Superior temporal gyrus (tissue), 1 donor: ENCODE results near the gene SLFN11.
"Not testable (repeated sequence)": the region's sequence is repeated elsewhere in the genome, so short reads cannot be mapped to it uniquely, and the experiment has no call there.

Experiments used
- DNase-seq: peaks from one replicate; pipeline ENCODE4 v3.0.0-alpha.2; 2016; ENCODE audit errors: extremely low spot score

SLFN11 gene, protein sequence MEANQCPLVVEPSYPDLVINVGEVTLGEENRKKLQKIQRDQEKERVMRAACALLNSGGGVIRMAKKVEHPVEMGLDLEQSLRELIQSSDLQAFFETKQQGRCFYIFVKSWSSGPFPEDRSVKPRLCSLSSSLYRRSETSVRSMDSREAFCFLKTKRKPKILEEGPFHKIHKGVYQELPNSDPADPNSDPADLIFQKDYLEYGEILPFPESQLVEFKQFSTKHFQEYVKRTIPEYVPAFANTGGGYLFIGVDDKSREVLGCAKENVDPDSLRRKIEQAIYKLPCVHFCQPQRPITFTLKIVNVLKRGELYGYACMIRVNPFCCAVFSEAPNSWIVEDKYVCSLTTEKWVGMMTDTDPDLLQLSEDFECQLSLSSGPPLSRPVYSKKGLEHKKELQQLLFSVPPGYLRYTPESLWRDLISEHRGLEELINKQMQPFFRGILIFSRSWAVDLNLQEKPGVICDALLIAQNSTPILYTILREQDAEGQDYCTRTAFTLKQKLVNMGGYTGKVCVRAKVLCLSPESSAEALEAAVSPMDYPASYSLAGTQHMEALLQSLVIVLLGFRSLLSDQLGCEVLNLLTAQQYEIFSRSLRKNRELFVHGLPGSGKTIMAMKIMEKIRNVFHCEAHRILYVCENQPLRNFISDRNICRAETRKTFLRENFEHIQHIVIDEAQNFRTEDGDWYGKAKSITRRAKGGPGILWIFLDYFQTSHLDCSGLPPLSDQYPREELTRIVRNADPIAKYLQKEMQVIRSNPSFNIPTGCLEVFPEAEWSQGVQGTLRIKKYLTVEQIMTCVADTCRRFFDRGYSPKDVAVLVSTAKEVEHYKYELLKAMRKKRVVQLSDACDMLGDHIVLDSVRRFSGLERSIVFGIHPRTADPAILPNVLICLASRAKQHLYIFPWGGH

DNA sequence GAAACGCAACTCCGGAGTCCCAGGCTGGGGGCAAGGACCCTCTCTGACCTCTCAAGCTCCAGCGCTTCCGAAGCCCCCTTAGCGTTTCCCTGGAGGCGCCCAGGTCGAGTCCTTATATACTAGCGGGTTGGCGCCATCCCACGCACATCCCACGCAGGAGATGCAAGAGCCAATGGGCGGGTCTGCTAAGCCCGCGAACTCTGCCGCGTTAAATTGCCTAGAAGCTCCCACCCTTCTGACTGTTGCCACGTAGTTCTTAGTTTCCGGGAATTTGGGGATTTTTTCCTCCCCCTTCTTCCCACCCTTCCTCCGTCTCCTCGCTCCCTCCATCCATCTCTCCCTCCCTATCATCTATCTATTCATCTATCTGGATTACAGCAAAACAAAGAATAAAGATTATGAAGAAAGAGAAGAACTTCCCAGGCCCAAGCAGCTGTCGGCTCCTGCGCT is at the start of gene SLFN11:
Gene SLFN11 (minus strand): TSS at position 88 of the 450 bp plus-strand sequence. CDS start 9,814 bp downstream, outside the sequence.
- DNase-seq: peak; percentile 23

DNA sequence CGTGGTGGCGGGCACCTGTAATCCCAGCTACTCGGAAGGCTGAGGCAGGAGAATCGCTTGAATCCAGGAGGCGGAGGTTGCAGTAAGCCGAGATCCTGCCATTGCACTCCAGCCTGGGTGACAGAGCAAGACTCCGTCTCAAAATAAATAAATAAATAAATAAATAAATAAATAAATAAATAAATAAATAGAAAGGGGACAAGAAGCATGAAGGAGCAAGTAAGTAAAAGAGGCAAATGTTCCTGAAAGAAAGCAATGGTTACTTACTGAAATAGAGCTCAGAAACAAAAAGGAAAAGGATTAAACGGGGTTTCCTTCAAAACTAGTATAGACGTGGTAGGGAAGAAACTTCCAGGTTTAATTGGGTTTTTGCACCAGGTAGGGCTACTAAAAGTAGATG is 47.6 kb upstream of the SLFN11 start:
- DNase-seq: not testable (repeated sequence)

DNA sequence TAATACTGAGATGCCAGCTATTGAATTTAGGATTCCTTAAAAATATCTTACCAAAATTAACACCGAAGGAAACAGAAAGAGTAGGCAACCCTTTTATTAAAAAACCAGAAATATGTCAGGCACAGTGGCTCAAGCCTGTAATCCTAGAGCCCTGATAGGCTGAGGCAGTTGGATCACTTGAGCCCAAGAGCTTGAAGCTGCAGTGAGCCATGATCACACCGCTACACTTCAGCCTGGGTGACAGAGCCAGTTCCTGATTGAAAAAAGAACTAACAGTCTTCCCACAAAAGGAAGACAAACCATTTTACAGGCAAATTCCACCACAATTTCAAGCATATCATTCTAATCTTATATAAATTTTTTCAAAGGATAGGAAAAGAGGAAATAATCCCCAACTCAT is 43.2 kb upstream of the SLFN11 start:
- no peak for DNase-seq

DNA sequence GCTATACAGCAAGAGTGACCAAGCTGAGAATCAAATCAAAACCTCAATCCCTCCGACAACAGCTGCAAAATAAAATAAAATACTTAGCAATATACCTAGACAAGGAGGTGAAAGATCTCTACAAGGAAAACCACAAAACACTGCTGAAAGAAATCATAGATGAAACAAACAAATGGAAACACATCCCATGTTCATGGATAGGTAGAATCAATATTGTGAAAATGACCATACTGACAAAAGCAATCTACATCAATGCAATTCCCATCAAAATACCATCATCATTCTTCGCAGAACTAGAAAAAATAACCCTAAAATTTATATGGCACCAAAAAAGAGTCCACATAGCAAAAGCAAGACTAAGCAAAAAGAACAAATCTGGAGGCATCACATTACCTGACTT is 41.3 kb upstream of the SLFN11 start:
- not testable (repeated sequence) for DNase-seq

DNA sequence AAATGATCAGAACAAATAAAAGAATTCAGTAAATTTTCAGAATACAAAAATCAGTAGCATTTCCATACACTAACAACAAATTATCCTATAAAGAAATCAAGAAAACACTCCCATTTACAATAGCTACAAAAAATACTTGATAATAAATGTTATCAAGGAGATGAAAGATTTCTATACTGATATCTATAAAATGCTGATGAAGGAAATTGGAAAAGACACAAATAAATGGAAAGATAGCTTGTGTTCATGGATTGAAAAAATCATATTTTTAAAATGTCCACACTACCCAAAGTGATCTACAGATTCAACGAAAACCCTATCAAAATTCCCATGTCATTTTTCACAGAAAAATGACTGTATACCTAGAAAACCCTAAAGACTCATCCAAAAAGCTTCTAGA is 40.8 kb upstream of the SLFN11 start:
- DNase-seq: no peak

DNA sequence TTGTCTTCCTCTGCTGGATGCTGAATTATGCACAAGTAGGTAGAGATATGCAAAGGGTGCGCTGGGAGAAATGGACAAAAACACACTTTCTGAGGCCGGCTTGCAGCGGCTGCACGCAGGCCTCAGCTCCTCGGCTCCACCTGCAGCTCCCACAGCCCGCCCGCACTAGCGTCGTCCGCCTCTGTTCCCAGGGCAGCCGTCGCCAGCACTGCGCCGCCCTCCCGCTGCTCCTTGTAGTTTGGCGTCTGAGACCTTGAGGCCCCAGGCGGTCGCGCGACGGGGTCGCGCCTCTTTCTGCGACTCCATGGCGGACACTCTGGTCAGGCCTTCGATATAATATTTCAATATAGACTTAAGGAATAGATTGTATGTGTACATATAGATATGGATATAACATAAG is 34.1 kb upstream of the SLFN11 start:
- no peak for DNase-seq

DNA sequence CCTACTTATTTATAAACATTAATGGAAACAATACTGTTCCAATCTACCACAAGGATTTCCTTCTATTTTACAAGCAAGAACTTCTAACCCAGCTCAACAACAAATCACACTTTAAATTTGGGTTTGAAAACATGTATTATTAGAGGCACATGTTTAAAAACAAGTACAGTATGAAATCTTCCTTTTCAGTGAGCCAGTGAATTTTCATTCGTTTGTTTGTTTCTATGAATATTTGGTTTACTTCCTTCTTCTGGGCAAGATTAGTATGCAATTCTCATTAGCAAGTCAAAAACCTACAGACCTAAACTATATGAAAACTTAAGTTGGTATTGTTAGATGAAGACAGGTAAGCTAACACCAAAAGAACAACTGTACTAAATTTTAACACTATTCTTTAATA is 33.1 kb upstream of the SLFN11 start:
- DNase-seq: no peak

DNA sequence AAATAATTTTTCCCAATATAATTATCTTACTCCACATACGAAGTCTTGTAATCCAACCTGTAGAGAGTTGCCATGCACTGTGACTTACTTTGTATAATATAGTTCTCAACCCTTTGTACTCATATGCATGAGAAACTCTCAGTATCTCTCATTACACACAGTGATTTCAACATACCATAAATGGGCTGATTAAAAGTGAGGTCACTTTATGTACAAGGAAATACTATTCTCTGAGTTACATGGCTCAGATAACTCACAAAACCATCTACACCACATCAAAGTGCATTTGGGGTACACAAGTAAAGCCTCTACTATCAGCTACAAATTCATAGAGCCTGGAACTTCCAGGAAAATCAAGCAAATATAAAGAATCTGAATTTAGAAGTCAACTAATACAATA is 30.9 kb upstream of the SLFN11 start:
- DNase-seq: no peak

DNA sequence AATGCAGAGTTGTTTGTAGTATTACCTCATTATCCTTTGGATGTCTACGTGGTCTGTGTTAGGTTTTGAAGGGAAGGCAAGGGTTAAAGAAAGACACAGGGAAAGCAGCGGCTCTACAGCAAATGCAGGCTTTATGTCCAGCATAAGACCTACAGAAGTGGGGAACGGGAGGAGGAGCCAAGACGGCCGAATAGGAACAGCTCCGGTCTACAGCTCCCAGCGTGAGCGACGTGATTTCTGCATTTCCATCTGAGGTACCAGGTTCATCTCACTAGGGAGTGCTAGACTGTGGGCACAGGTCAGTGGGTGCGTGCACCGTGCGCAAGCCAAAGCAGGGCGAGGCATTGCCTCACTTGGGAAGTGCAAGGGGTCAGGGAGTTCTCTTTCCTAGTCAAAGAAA is 20.4 kb upstream of the SLFN11 start:
- DNase-seq: not testable (repeated sequence)

DNA sequence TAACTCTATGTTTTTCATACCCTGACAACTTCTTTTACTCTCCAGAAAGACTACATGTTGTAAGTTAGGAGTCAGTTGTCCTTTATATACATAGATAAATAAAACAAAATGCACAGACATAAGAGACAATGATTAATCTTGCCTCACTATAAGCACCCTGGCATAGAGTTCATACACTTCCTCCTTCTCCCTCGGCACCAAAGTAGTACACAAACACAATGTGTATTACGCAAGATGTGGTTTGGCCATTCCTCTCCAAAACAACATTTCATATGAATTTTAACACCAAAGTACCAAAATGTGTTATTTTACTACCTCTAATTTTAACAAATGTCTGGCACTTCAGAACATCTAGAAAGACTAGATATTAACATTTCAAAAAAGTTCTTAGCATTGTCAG is 17.2 kb upstream of the SLFN11 start:
- DNase-seq: no peak

DNA sequence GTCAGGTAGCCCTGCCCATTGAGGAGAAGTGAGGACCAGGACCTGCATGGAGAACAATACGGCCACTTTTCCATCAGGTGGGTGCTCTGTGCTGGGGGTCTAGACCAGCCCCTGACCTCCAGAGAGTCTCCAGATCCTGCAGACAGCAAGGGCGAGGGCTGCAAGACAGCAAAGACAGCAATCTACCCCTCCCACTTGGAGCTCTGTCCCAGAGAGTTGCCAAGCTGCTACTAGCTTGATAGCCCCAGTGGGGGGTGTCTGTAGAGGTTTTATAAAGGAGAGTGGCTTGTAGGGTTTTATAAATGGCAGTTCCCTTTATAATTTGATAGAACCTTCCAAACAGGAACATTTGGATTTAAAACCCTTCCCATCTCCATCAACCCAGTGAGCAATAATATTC is 16.7 kb upstream of the SLFN11 start:
- DNase-seq: no peak

DNA sequence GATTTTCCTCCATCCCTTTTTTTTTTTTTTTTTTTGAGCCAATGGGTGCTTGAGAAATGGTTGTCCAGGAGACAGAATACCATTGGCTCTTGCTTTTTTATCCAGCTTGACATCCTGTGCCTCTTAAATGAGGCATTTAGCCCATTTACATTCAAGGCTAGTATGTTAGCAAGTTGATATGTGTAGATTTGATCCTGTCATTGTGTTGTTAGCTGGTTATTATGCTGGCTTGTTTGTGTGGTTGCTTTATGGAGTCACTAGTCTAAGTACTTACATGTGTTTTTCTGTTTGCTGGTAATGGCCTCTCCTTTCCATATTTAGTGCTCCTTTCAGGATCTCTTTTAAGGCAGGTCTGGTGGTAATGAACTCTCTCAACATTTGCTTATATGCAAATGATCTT is 14.1 kb upstream of the SLFN11 start:
- no peak for DNase-seq

DNA sequence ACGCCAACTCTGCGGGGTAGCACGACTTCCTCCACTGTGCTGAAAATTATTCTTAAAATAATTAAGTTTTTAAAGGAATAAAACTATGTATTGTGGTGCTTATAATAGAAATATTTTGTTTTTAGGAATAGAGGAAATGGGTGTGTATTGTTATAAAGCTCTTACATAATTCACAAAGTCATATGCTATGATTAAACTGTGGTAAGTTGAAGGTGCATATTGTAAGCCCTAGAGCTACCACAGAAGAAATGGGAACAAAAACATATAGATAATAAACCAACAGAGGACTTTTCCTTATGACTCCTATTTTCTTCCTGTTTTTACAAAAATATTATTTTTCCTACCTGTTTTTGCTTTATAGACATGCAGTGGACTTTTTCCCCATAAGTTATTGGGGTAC is 4.3 kb upstream of the SLFN11 start:
- DNase-seq: no peak

DNA sequence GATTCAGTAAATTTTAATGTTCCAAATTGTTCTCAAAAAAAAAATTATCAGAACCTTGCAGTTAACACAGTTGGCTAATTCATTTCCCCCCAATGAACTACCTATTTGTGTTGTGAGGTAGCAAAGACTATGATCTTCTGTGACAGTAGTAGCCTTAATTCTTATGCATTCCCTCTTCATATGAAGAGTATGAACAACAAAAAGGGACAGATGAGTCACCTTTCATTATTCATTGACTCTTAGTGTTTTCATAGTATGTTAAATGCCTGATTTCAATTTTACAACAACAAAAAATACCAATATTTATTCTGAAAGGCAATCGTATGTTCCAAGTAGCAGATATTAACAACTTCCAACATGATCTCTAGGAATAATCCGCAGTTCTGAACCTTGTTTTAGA is 3.6 kb upstream of the SLFN11 start:
- no peak for DNase-seq

DNA sequence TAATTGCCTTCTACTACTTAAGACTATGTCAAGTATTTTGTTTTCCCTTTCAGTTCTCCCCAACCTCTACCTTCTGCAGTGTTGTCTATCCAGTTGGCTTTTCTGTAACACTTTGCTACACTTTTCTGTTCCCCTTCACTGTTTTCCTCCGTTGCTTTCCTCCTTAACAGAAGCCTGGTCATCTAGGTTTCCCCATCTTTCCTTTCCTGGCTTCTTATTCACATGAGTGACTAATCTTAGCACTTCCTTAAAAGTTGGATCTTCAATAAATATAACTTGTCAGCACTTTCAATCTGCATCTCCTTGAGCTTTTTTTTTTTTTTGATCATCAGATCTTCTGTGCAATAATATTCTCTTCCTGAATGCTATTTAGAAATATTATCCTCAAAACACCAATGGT is 2.8 kb upstream of the SLFN11 start:
- no peak for DNase-seq

DNA sequence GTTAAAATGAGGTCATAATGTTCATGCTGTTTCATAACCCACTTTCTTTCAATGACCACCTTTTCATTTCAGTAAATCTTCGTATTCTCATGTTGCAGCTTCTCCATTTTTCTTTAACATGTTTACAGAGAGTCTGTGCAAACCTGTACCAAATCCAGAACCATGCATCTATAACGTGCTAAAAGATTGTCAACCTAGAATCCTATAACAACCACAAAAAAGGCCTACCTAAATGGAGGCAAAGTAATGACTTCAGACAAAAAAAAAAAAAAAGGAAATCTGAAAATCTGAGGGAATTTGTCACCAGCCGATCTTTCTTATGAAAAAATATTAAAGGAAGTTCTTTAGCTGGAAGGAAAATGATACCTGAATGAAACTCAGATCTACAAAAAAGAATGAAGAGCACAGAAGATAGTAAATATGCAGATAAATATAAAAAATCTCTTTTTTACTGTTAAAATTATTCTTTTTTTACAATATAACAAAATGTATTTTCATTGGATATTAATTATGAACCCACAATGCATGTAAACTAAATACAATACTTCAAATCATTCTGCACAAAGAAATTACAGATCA is 1.4 kb upstream of the SLFN11 start:
- DNase-seq: no peak

DNA sequence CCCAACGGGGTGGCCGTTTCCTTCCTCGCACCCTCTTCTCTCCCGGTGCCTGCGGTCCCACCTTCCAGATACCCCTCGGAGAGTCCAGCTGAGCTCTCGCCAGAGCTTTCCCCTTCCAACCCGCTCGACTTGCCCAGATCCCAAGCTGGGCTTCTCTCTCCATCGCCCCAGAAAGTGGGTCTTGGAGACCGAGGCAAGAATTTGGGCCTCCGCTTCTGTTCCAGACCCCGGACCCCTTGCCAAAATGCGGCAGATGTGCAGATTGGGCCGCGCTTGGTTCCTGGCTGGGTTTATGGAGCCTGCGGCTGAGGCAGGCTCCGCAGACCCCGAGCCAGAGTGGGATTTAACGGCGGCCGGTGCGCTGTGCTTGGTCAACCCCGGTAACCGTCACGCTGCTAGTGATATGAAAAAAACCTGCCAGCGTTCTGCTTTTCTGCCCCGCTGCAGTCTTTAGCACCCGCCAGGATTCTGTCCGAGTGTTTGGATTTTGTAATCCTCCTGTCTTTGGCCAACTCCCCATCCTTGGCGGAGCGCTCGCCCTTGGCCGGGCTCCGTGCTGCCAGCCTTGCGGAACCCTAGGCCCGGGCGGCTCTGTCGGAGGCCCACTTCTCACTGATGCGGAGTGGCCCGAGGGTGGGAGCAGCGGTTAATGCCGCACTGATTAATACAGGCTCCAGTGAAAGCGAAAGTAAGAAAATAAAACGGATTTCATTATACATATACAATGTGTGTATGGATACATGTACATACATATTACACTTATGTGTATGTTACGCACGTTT is 754 bp upstream of the SLFN11 start:
- DNase-seq: no peak

DNA sequence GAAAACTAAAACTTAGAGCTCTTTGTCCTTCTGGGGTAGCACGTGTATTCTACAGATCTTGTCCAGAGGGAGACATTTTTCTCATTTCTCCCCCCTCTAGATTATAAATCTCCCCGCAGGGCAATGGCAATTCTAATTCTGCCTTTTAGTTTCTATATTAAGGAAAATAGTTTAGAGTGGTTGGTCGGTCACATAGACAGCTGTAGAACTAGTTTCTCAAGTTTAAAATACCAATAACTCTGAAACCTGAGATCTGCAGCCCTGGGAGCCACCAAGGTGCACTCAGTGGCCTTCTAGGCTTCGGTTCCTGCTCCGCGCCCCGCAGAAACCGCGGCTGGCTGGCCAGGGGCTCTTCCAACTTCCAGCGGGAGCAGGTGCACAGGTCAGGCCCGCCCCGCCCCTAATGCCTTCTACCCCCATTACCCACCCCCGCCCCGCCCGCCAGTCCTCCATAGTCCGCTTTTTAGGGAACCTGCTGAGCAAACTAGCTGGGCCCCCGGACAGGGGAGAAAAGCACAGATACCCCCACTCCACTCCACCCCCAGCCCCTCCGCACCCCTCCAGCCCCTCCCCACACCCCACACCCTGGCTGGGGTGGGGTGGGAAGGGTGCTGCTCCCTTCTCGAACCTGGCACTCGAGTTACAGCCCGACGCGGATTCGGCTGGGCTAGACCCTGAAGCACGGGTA is 431 bp downstream of the SLFN11 start:
- no peak for DNase-seq

DNA sequence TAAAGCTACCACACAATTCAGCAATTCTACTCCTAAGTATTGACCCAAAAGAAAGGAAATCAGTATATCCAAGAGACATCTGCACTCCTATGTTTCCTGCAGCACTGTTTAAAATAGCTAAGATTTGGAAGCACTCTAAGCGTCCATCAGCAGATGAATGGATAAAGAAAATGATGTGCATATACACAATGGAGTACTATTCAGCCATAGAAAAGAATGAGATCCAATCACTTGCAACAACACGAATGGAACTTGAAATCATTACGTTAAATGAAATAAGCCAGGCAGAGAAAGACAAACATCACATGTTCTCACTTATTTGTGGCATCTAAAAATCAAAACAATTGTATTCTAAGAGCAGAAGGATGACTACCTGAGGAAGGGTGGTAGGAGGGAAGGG is 1.5 kb downstream of the SLFN11 start:
- DNase-seq: no peak

DNA sequence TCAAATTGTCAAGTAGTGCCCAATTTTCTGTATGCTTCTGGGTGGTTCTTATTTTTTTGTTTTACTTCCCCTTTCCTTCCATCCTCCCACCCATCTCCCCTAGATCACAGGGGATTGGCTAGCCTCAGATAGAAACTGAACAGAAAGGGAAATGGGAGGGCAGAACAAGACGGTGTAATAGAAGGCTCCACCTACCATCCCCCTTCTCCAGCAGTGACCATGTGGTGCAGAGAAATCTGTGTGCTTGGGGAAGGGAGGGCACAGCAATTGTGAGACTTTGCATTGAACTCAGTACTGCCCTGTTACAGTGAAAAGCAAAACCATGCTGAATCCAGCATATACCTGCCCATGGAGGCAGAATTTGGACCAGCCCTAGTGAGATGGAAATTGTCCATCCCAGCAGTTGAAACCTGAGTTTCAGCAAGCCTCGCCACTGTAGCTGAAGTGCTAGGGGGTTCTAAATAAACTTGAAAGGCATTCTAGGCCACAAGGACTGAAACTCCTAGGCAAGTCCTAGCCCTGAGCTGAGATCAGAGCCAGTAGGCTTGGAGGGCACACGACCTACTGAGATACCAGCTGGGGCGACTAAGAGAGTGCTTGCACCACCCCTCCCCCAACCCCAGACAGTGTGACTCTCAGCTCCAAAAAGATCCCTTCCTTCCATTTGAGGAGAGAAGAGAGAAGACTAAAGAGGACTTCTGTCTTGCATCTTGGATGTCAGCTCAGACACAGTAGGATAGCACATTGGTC is 5.2 kb downstream of the SLFN11 start:
- DNase-seq: no peak
